ENCODE results near the gene ZBTB8A.
"Not testable (repeated sequence)": the region's sequence is repeated elsewhere in the genome, so short reads cannot be mapped to it uniquely, and the experiment has no call there.

Gene ZBTB8A

DNA sequence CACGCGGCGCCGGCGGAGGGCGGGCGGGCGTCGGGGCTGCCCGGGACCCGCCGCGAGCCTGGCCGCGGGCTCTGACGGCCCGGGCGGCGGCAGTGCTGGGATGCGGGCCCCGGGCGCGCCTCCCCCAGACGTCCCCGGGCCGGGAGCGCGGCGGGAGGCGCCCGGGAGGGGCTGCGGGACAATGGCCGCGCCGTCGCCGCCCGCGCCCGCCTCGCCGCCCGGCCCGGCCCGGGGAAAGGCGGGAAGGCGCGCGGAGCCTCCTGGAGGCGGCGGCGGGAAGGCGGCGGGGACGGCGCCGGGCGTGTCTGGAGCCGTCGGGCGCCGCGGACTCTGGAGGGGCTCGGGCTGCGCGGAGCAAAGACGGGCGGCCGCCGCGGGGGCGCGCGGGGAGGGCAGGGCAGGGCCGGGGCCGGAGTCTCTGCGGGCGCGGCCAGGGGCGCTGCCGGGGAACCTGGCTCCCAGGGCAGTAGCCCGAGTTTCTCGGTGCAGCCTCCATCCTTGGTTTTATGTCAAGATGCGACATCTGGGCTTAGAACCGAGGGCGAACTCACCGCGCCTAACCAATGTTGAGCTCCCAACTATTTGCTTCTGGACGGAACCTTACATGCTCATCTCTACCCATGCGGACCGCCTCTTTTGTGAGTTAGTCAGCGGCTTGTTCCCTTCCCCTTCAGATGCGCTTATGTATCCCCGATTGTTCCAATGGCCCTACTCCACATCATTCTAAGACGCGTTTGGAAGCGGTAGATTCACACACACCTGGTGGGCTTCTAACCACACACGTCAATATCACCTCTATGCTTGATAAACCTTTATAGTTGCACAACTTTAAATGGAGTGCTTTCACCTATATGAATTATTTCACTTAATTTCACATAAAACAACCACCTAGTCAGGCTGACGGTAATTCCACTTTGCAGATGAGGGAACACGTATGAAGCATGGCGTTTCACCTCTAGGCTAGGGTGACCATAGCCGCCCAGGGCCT lies 651 bp downstream of the ZBTB8A start:
- peak overlapping the region; percentile 87 for H3K27ac ChIP-seq
- TF ChIP-seq, protein P1, sequence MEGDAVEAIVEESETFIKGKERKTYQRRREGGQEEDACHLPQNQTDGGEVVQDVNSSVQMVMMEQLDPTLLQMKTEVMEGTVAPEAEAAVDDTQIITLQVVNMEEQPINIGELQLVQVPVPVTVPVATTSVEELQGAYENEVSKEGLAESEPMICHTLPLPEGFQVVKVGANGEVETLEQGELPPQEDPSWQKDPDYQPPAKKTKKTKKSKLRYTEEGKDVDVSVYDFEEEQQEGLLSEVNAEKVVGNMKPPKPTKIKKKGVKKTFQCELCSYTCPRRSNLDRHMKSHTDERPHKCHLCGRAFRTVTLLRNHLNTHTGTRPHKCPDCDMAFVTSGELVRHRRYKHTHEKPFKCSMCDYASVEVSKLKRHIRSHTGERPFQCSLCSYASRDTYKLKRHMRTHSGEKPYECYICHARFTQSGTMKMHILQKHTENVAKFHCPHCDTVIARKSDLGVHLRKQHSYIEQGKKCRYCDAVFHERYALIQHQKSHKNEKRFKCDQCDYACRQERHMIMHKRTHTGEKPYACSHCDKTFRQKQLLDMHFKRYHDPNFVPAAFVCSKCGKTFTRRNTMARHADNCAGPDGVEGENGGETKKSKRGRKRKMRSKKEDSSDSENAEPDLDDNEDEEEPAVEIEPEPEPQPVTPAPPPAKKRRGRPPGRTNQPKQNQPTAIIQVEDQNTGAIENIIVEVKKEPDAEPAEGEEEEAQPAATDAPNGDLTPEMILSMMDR (conservative IDR thresholded peaks at IDR 0.05): no peak
- no peak for TF ChIP-seq ZFX (IDR thresholded peaks at IDR 0.05)

DNA sequence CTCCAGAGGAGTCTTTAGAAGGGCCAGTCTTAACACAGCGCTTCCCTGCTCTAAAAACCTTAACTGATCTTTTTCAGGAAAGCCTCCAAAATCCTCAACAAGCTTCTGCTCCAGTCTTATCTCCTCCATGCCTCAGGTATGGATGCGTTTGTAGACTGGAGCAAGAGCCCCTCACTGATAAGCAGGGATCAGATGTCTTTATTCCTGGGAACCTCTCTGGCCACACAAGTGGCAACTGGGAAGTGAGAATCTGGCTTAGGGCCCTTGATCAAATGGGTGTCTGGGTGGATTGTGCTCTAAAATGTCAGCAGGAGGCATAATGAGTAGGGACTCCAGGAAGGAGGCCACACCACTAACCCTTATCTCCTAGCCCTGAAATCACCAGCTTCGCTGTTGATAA lies 1.4 kb downstream of the ZBTB8A start:
- TF ChIP-seq, protein P1 (conservative IDR thresholded peaks at IDR 0.05): no peak
- TF ChIP-seq ZFX (IDR thresholded peaks at IDR 0.05): no peak
- H3K27ac ChIP-seq: peak overlapping the region; percentile 87; the same call in 1 of the 2 replicates

DNA sequence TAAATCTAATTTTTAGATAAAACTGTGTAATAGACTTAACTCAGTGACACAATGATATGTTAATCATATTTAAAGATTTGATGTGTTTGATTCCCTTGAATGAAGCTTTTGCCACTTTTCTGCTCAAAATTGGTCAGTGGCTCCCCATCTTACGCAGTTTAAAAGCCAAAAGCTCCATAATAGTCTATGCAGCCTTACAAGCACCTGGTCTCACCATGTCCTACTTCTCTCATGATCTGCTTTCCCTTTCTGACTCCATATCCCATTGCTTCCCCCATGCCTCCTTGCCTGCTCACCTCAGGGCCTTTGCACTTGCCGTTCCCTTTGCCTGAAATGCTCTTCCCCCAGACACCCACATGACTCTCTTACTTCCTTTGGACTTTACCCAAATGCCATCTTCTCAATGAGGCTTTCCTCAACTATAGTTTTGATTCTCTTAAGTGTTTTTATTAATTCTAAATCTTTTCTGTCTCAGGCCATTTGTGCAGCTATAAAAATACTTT lies 1.9 kb downstream of the ZBTB8A start:
- TF ChIP-seq, protein P1 (conservative IDR thresholded peaks at IDR 0.05): no peak
- TF ChIP-seq ZFX (IDR thresholded peaks at IDR 0.05): no peak
- no peak overlapping the region for H3K27ac ChIP-seq

DNA sequence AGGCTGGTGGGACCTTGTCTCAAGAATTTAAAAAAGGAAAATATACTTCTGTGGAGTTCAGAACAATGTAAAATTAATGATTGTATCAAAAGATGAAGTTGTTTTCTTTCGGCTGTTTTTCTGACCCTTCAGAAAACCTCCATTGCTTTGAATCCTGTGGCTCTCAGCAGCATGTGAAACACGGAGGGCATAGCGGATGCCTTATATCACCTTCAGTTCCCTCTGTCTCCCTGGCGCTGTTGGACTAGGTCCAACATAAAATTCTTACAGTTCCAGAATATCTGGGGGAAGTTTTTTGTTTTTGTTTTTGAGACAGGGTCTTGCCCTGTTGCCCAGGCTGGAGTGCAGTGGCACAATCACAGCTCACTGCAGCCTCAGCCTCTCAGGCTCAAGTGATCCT lies 7.4 kb downstream of the ZBTB8A start:
- no peak for TF ChIP-seq ZFX (IDR thresholded peaks at IDR 0.05)
- TF ChIP-seq, protein P1 (conservative IDR thresholded peaks at IDR 0.05): no peak

DNA sequence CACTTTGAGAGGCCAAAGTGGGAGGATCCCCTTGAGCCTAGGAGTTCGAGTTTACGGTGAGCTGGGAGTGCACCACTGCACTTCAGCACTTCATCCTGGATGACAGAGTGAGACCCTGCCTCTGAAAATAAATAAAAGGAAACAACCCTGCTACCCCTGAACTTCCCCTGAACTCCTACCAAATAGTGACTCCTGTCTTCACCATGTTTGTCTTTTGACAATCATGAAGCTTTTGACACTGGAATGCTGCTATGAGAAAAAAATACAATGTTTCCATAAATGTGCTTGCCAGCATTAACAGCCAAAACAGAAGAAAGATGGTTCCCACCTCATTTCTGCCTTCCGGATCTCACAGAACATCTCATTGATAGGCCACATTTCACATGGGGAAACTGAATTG lies 10.4 kb downstream of the ZBTB8A start:
- no peak overlapping the region for H3K27ac ChIP-seq
- TF ChIP-seq ZFX (IDR thresholded peaks at IDR 0.05): no peak
- TF ChIP-seq, protein P1 (conservative IDR thresholded peaks at IDR 0.05): no peak

More for the DNA sequence above, 7.4 kb downstream of the ZBTB8A start:
- H3K27ac ChIP-seq: no peak overlapping the region

DNA sequence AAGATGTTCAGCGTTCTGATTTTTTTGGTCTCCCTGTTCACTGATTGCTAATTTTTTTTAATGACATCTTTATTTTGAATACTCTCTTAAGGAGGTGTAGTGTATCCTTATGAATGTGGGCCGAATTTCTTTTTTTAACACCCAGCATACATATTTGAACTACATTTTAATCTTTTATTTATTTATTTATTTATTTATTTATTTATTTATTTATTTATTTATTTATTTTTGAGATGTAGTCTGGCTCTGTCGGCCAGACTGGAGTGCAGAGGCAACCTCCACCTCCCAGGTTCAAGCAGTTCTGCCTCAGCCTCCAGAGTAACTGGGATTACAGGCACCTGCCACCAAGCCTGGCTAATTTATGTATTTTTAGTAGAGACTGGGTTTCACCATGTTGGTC lies 15.1 kb downstream of the ZBTB8A start:
- no peak overlapping the region for H3K27ac ChIP-seq
- TF ChIP-seq, protein P1 (conservative IDR thresholded peaks at IDR 0.05): no peak
- TF ChIP-seq ZFX (IDR thresholded peaks at IDR 0.05): no peak

DNA sequence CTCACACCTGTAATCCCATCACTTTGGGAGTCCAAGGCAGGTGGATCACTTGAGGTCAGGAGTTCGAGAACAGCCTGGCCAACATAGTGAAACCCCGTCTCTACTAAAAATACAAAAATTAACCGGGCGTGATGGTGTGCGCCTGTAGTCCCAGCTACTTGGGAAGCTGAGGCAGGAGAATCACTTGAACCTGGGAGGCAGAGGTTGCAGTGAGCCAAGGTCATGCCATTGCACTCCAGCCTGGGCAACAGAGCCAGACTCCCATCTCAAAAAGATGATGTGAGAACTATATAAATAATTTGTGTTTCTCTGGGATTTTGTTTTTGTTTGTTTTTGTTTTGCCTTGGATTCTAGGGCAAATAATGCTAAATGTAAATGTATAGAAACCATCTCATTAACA lies 17.8 kb downstream of the ZBTB8A start:
- not testable (repeated sequence) for H3K27ac ChIP-seq

Data from C4-2B (cell line).